ENCODE results near the gene STXBP4.

DNA sequence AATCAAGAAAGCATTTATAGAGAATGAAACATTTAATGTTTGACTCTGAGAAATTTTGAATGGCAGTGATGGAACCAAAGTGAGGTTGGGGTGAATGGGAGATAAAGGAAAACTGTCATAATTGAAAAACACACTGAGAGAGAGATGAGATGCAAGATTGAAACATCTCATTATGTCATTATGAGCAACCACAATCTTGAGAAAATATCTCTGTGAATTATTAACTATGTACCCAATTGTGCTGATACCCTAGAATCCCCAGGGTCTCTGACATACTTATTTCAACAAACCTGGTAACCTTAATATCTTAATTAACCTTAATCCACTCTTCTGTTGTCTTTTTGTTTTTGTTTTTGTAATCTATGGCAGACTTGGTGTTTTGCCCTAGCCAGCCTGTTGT is 152.7 kb downstream of the STXBP4 start:
- TF ChIP-seq, protein P1, sequence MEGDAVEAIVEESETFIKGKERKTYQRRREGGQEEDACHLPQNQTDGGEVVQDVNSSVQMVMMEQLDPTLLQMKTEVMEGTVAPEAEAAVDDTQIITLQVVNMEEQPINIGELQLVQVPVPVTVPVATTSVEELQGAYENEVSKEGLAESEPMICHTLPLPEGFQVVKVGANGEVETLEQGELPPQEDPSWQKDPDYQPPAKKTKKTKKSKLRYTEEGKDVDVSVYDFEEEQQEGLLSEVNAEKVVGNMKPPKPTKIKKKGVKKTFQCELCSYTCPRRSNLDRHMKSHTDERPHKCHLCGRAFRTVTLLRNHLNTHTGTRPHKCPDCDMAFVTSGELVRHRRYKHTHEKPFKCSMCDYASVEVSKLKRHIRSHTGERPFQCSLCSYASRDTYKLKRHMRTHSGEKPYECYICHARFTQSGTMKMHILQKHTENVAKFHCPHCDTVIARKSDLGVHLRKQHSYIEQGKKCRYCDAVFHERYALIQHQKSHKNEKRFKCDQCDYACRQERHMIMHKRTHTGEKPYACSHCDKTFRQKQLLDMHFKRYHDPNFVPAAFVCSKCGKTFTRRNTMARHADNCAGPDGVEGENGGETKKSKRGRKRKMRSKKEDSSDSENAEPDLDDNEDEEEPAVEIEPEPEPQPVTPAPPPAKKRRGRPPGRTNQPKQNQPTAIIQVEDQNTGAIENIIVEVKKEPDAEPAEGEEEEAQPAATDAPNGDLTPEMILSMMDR (IDR thresholded peaks at IDR 0.05; ENCODE audit: insufficient read depth, low read length, poor library complexity, severe bottlenecking): no peak
- no peak for TF ChIP-seq EZH2phosphoT487 (conservative IDR thresholded peaks at IDR 0.05; ENCODE audit: low read length)
